ENCODE results near the gene ADGRA3. TPM values are rescaled to one million over a fixed set of nuclear protein-coding genes. Genes with fewer than 3 reads are reported as not detected.

The ADGRA3 gene
- total RNA-seq, 1 experiment from 2014 or later, result 41.2 TPM

- intact Hi-C loops (cut with micrococcal nuclease; ENCODE audit: unreplicated experiment), result no loop called here
- H3K36me3 ChIP-seq (ENCODE audit: control insufficient read depth, insufficient read depth, low read length), result no peaks in the 10 kb centered on the region
- POLR2A ChIA-PET, result no interaction called here
Measured at GRCh38 chr4:22465996-22466395, 49.9 kb downstream of the ADGRA3 start.

DNA sequence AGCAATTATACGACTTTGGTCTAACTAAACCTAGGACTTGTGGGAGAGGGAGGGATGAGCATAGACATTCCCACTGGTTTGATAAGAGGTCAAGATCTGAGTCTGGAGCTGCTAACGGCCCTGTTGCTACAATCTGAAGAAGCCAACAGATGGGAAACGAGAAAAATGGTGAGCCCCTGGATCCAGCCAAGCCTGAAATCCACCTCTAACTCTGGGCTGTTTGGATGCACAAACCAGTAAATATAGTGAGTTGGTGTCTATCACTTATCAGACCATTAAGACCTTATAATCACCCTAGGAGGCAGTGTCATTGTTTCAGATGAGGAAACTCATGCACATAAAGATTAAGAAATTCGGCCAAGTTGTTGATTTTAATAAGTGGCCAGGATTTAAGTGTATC lies 50.5 kb downstream of the ADGRA3 start:
- no peak overlapping the region for H3K27ac ChIP-seq (ENCODE audit: low read length)
- DNase-seq (ENCODE audit: low read depth, low spot score), result no peak
- no TSS peak for BruUV-seq (replicated peaks)
- intact Hi-C loops (cut with micrococcal nuclease; ENCODE audit: unreplicated experiment) (no loop called here), in situ Hi-C loops (cut with HindIII; ENCODE audit: low pct_unique_long_range_greater_than_20kb, low sequenced_read_pairs) (no loop called here)
- no peak for TF ChIP-seq REST (IDR thresholded peaks at IDR 0.05; ENCODE audit: insufficient read depth in 1 of 2, low read depth in 2 of 2, low read length in 1 of 2)
- TF ChIP-seq TCF7L2 (IDR thresholded peaks at IDR 0.05; ENCODE audit: low read depth, low read length), result no peak
- TF ChIP-seq CTCF (IDR thresholded peaks at IDR 0.05), result no peak
- TF ChIP-seq SIN3A (IDR thresholded peaks at IDR 0.05; ENCODE audit: borderline replicate concordance, insufficient read depth, low read depth, low read length), result no peak
- no peak for TF ChIP-seq POLR2AphosphoS5 (IDR thresholded peaks at IDR 0.05; ENCODE audit: low read depth, low read length)
- ChIA-PET POLR2A (no interaction called here), CTCF (no interaction called here)
- H3K27me3 ChIP-seq (ENCODE audit: control insufficient read depth, insufficient read depth, low read length), result no peaks in the 10 kb centered on the region
- ATAC-seq, result no peak
- H3K4me3 ChIP-seq (ENCODE audit: low read depth in 2 of 2, low read length in 2 of 2), result no peak overlapping the region
- no peaks in the 10 kb centered on the region for H3K9me3 ChIP-seq (ENCODE audit: control insufficient read depth, insufficient read depth, low read depth, low read length)
- no peaks in the 10 kb centered on the region for H3K4me1 ChIP-seq (ENCODE audit: control insufficient read depth, insufficient read depth, low read length)
- H3K36me3 ChIP-seq (ENCODE audit: control insufficient read depth, insufficient read depth, low read length), result no peaks in the 10 kb centered on the region

More at GRCh38 chr4:22465996-22466395, 49.9 kb downstream of the ADGRA3 start:
- no peak for ATAC-seq
- no peak for DNase-seq (ENCODE audit: low read depth, low spot score)
- in situ Hi-C loops (cut with HindIII; ENCODE audit: low pct_unique_long_range_greater_than_20kb, low sequenced_read_pairs), result no loop called here
- Histone ChIP-seq H3K4me1 (ENCODE audit: control insufficient read depth, insufficient read depth, low read length) (no peaks in the 10 kb centered on the region), H3K27me3 (ENCODE audit: control insufficient read depth, insufficient read depth, low read length) (no peaks in the 10 kb centered on the region), H3K4me3 (ENCODE audit: low read depth in 2 of 2, low read length in 2 of 2) (no peak overlapping the region), H3K27ac (ENCODE audit: low read length) (no peak overlapping the region), H3K9me3 (ENCODE audit: control insufficient read depth, insufficient read depth, low read depth, low read length) (no peaks in the 10 kb centered on the region)
- TF ChIP-seq TCF7L2 (IDR thresholded peaks at IDR 0.05; ENCODE audit: low read depth, low read length) (no peak), CTCF (IDR thresholded peaks at IDR 0.05) (no peak), REST (IDR thresholded peaks at IDR 0.05; ENCODE audit: insufficient read depth in 1 of 2, low read depth in 2 of 2, low read length in 1 of 2) (no peak), POLR2AphosphoS5 (IDR thresholded peaks at IDR 0.05; ENCODE audit: low read depth, low read length) (no peak), SIN3A (IDR thresholded peaks at IDR 0.05; ENCODE audit: borderline replicate concordance, insufficient read depth, low read depth, low read length) (no peak)
- BruUV-seq (replicated peaks), result no TSS peak
- CTCF ChIA-PET, result no interaction called here
